OCI-LY3 (cell line): Measurements from ENCODE around the gene GPR39.

ENCODE experiments used
- H2AFZ ChIP-seq: fragments of 200-600, 300-600 bp; shearing (Covaris generic); 2 replicates; pipeline ENCODE4 v1.6.0; 2014; ENCODE audit warnings: antibody characterized with exemption, low read depth, low read length
- H3K27ac ChIP-seq: fragments of 200-600, 300-600 bp; sonication (generic); 2 replicates; pipeline ENCODE4 v1.5.1; 2014; ENCODE audit warnings: mild to moderate bottlenecking, low read length, moderate library complexity, mixed read lengths
- H3K27me3 ChIP-seq: fragments of 200-600, 300-600 bp; sonication (generic); 2 replicates; pipeline ENCODE4 v1.6.1; 2014; ENCODE audit warnings: low read depth, low read length, mixed read lengths
- H3K36me3 ChIP-seq: fragments of 200-600, 300-600 bp; sonication (generic); replicated peaks from 2 replicates; pipeline ENCODE3; 2014; ENCODE audit warnings: low read depth, low read length, mixed read lengths
- H3K4me1 ChIP-seq: fragments of 300-600, 200-600 bp; sonication (generic); 2 replicates; pipeline ENCODE4 v1.6.1; 2014; ENCODE audit warnings: low read length, mixed read lengths
- H3K4me2 ChIP-seq: fragments of 200-600, 300-600 bp; sonication (generic); 2 replicates; pipeline ENCODE4 v1.6.1; 2014; ENCODE audit warnings: low read length, mixed read lengths
- H3K4me3 ChIP-seq: fragments of 300-600, 200-600 bp; sonication (generic); 2 replicates; pipeline ENCODE4 v1.5.1; 2014; ENCODE audit warnings: antibody characterized with exemption, mild to moderate bottlenecking, low read length, moderate library complexity
- H3K79me2 ChIP-seq: fragments of 300-600, 200-600 bp; shearing (Covaris generic); 2 replicates; pipeline ENCODE4 v1.6.1; 2014; ENCODE audit warnings: mild to moderate bottlenecking, low read length, mixed read lengths
- H3K9ac ChIP-seq: fragments of 300-600, 200-600 bp; shearing (Covaris generic); 2 replicates; pipeline ENCODE4 v1.6.0; 2014; ENCODE audit warnings: mild to moderate bottlenecking, low read length, moderate library complexity
- H3K9me3 ChIP-seq: fragments of 200-600, 300-600 bp; shearing (Covaris generic); 2 replicates; pipeline ENCODE4 v1.6.1; 2014; ENCODE audit warnings: low read length, mixed read lengths; ENCODE audit not compliant: insufficient read depth
- H4K20me1 ChIP-seq: fragments of 200-600, 300-600 bp; sonication (generic); 2 replicates; pipeline ENCODE4 v1.6.1; 2016; ENCODE audit warnings: low read length, mixed read lengths; ENCODE audit not compliant: insufficient read depth
- EZH2phosphoT487 ChIP-seq: fragments of 200-600 bp; shearing (Covaris generic); IDR thresholded peaks from 2 replicates; pipeline ENCODE4 v1.6.1; 2018; ENCODE audit warnings: antibody characterized with exemption, mixed run types, low read depth
- TF ChIP-seq, protein P1 (sequence below): fragments of 200-600, 300-600 bp; sonication (generic); IDR thresholded peaks from 2 replicates; pipeline ENCODE4 v1.5.1; 2014; ENCODE audit warnings: antibody characterized with exemption, low read length, low read depth

GPR39 gene

DNA sequence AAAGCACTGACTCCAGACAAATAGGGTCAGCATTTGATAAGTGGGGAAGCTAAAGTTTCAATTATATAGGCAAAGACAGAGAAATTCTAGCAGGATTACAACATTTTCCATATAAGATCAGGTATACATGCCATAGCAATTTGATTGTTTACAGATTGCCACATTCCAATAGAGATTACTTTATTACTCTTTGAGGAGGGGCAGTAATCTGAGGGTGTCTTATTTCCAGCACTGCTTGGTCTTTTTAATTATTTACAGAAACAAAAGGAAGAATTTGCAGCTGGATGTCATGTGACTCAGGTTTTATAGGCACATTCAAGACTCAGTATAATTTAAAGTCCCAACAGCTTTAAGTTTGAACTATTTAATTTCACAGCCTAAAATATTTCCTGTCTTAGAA is 42.5 kb upstream of the GPR39 start:
- Histone ChIP-seq H3K9me3 (peaks cover 14% of the 10 kb centered on the region), H3K9ac (no peak overlapping the region), H3K4me2 (no peak overlapping the region), H3K79me2 (no peaks in the 10 kb centered on the region), H3K4me3 (no peak overlapping the region), H3K36me3 (peaks cover 5% of the 10 kb centered on the region), H3K27me3 (no peaks in the 10 kb centered on the region), H3K27ac (no peak overlapping the region), H3K4me1 (peaks cover 13% of the 10 kb centered on the region), H2AFZ (no peak overlapping the region), H4K20me1 (no peaks in the 10 kb centered on the region)
- TF ChIP-seq, protein P1, sequence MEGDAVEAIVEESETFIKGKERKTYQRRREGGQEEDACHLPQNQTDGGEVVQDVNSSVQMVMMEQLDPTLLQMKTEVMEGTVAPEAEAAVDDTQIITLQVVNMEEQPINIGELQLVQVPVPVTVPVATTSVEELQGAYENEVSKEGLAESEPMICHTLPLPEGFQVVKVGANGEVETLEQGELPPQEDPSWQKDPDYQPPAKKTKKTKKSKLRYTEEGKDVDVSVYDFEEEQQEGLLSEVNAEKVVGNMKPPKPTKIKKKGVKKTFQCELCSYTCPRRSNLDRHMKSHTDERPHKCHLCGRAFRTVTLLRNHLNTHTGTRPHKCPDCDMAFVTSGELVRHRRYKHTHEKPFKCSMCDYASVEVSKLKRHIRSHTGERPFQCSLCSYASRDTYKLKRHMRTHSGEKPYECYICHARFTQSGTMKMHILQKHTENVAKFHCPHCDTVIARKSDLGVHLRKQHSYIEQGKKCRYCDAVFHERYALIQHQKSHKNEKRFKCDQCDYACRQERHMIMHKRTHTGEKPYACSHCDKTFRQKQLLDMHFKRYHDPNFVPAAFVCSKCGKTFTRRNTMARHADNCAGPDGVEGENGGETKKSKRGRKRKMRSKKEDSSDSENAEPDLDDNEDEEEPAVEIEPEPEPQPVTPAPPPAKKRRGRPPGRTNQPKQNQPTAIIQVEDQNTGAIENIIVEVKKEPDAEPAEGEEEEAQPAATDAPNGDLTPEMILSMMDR, result no peak
- TF ChIP-seq EZH2phosphoT487, result no peak

DNA sequence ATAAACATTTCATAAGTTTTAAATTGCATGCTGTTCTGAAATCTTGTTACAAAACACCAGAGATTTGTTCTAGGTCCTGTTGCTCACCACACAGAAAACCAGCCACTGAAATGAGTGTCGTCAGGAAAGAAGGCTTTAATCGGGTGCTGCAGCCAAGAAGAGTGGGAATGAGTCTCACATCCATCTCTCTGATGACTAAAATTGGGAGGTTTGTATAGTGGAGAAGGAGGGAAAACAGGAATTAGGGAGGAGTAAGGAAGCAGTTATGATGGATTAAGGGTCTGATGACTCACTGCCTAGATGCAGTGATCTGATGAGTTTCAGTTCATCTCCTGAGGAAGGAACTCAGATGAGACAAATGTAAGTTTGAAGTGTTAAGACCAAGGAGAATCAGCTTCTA is 42.1 kb upstream of the GPR39 start:
- Histone ChIP-seq H3K27me3 (no peaks in the 10 kb centered on the region), H3K27ac (no peak overlapping the region), H3K4me2 (no peak overlapping the region), H3K9me3 (peaks cover 14% of the 10 kb centered on the region), H3K36me3 (peaks cover 5% of the 10 kb centered on the region), H3K9ac (no peak overlapping the region), H3K4me1 (peaks cover 13% of the 10 kb centered on the region), H3K79me2 (no peaks in the 10 kb centered on the region), H3K4me3 (no peak overlapping the region), H4K20me1 (no peaks in the 10 kb centered on the region), H2AFZ (no peak overlapping the region)
- TF ChIP-seq, protein P1, result no peak
- TF ChIP-seq EZH2phosphoT487, result no peak

DNA sequence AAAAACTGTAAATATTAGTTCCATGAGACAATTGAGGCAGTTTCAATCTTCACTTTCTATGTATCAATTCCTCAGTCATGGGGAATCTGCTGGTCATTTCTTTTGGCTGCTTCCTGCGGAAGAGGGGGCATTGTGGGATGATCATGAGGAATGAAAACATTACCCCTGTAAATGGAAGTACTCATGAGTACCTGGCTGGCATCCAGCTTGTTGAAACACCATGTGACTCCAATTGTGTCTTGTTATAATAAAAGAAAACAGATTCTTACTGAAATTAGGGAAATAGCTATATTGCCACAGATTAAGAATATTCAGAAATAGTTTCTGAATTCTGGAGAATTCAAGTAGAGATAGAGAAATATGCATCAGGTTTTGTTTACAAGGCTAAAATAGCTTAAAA is 41.6 kb upstream of the GPR39 start:
- Histone ChIP-seq H3K36me3 (peaks cover 5% of the 10 kb centered on the region), H3K27me3 (no peaks in the 10 kb centered on the region), H3K79me2 (no peaks in the 10 kb centered on the region), H3K4me1 (peaks cover 13% of the 10 kb centered on the region), H3K9me3 (peaks cover 14% of the 10 kb centered on the region), H4K20me1 (no peaks in the 10 kb centered on the region), H3K27ac (no peak overlapping the region), H3K4me2 (no peak overlapping the region), H3K9ac (no peak overlapping the region), H2AFZ (no peak overlapping the region), H3K4me3 (no peak overlapping the region)
- TF ChIP-seq EZH2phosphoT487, result no peak
- TF ChIP-seq, protein P1, result no peak

DNA sequence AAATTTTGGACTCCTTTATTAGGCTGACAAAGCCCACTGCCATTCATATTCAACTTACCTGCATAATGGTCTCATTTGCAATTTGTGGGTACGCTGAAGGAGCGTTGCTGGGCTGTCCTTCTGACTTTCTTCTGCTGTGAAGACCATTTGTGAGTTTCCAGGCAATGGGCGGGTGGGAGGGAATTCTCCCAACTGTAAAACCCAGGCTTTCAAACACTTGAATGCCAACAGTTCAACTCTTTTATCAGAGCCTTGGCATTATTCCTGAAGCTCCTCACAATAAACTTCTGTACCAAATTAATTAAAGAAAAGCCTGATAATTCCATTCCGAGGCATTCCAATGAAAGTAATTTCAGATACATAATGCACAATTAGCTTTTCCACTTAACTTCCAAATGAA is 35.2 kb upstream of the GPR39 start:
- Histone ChIP-seq H3K4me1 (peaks cover 14% of the 10 kb centered on the region), H3K79me2 (no peaks in the 10 kb centered on the region), H3K27me3 (no peaks in the 10 kb centered on the region), H2AFZ (no peak overlapping the region), H3K4me2 (no peak overlapping the region), H3K27ac (no peak overlapping the region), H3K9me3 (no peaks in the 10 kb centered on the region), H3K9ac (no peak overlapping the region), H4K20me1 (no peaks in the 10 kb centered on the region), H3K4me3 (no peak overlapping the region), H3K36me3 (no peaks in the 10 kb centered on the region)
- no peak for TF ChIP-seq EZH2phosphoT487

DNA sequence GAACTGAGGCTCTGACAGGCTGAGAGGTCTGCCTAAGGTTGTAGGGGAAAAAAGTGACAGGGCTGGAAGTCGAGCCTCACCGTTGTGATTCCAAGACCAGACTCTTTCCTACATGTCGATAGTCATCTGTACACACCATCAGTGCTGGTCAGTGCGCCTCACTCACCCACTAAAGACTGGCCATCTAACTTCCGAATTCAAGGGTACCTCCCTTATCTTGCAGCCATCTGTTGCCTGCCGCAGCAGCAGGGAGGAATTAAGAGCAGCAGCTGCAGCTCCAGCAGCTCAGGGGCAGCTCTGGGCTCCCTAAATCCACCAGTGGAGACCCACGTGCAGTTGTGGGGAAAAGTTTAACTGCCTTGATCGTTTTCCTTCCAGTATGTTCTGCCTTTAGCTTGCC is 32.6 kb upstream of the GPR39 start:
- Histone ChIP-seq H4K20me1 (no peaks in the 10 kb centered on the region), H3K27ac (no peak overlapping the region; the same call in 1 of the 2 replicates), H3K9me3 (no peaks in the 10 kb centered on the region), H3K36me3 (no peaks in the 10 kb centered on the region), H3K27me3 (no peaks in the 10 kb centered on the region), H3K4me3 (peak overlapping the region; percentile 36; the same call in 1 of the 2 replicates), H2AFZ (no peak overlapping the region), H3K4me1 (peaks cover 14% of the 10 kb centered on the region), H3K4me2 (peak overlapping the region; percentile 63), H3K9ac (no peak overlapping the region), H3K79me2 (no peaks in the 10 kb centered on the region)
- TF ChIP-seq, protein P1, result no peak
- no peak for TF ChIP-seq EZH2phosphoT487
